NCI-H345 (cell line): Measurements from ENCODE around the gene FAM209B.
"Not testable (repeated sequence)": the region's sequence is repeated elsewhere in the genome, so short reads cannot be mapped to it uniquely, and the experiment has no call there.

Experiments used
- DNase-seq: peaks from one replicate; lab custom pipeline; 2025; lab: John Stamatoyannopoulos, UW

The FAM209B gene

DNA sequence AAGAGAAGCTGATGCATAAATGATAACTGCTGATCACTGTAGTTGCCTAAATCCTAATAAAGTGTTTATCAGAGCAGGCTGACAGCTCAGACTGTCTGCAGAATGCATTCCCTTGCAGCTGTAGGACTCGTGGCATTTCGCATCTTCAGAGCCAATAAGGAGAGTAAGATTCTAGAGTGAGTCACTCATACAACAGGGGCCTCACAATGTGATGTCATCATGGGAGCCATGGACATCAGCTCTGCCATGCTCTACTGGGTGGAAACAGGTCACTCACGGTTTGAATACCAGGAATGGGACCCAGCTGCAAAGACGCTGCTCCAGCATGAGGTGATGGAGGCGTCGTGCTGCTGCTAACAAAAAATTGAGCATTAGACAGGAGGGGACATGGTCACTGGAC lies 7.4 kb downstream of the FAM209B start:
- DNase-seq = no peak

DNA sequence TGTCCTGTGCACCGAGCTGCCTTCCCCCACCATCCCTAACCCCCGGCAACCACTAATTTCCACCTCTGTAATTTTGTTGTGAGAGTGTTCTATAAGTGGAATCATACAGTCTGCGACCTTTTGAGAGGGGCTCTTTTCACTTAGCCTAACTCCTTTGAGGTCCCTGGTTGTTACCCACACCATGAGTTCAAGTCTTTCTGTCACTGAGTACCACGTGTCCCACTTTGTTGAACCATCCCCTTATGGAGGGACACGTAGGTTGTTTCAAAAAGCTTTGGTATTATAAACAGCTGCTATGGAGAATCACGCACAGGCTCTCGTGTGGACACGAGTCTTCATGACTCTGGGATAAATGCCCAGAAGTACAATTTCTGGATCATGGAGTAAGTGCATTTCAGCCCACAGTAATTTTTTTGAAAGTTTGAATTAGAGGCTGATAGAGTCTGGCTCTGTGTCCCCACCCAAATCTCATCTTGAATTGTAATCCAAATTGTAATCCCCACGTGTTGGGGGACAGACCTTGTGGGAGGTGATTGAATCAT lies 9.5 kb downstream of the FAM209B start:
- DNase-seq = no peak

DNA sequence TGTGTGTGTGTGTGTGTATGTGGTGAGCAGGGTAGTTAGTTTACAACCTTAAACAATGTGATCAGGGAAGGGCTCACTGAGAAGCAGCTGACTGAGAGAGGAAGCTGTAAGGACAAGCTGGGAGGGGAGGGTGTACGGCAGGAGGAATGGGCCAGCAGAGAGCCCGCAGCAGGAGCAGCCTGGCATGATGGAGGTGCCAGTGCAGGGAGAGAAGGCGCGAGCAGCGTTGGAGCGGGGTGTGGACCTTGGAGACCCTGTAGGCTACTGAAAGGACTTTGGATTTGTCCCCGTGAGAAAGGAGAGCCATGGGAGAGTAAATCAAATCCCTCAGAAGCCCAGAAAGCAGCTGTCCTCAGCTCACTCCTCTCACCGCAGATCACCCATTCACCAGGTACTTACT lies 18.5 kb downstream of the FAM209B start:
- DNase-seq = no peak

DNA sequence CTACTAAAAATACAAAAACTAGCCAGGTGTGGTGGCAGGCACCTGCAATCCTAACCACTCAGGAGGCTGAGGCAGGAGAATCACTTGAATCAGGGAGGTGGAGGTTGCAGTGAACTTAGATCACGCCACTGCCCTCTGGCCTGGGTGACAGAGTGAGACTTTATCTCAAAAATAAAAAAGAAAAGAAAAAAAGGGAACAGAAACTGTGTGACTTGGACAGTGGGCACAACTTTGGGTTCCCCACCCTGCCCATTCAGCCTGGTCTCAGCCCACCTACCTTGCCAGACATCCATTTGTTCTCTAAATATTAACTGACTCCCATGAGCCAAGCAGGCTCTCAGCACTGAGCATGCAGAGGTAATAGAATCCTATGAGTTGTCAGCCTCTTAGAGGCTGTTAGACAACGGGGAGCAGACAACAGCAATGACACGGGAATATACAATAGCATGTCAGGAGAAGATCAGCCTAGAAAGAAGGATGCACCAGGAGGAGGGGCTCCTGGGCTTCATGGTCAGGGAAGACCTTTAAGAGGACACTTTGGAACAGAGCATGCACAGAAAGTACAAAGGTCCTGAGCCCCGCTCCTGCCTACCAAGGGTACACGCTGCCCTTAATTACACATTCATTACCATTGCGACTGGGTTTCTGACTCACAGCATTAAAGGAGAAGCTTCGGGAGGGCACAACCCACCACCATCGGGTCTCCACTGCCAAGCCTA lies 20.0 kb downstream of the FAM209B start:
- DNase-seq = peak; percentile 35

DNA sequence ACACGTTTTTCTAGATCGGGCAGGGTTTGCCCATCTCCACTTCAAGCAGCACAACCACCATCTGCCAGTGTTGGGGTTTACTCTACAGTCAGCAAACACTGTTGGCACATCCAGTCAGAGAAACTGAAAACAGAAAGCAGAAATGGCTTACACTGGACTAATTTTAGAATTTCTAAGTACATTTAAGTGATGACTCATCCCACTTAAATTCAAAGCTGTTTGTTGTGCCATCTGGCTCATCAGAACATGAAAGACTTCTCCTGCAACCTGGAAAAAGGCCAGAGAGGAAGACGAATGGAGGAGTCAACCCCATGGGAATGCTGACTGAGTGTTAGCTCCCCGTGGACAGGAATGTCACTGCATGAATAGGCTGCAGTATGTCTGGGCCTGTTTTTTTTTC lies 21.8 kb downstream of the FAM209B start:
- peak; percentile 99 for DNase-seq

DNA sequence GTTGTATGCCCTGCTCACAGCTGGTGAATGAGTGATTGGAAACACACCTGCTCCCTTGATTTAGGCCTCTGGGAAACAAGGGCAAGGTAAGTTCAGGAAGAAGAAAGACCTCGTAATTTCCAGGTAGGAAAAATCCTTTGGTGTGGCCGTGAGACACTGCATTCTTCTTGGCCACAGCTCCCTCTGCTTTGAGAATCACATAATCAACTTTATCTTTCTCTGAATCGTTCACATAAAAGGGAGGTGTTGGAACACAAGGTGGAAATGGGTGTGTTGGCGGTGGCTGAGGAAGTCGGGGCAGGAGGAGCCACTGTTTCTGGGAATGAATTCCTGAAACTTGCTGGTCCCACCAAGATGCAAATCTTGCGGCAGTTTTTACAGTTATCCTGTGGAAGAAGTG lies 25.9 kb downstream of the FAM209B start:
- DNase-seq = no peak

DNA sequence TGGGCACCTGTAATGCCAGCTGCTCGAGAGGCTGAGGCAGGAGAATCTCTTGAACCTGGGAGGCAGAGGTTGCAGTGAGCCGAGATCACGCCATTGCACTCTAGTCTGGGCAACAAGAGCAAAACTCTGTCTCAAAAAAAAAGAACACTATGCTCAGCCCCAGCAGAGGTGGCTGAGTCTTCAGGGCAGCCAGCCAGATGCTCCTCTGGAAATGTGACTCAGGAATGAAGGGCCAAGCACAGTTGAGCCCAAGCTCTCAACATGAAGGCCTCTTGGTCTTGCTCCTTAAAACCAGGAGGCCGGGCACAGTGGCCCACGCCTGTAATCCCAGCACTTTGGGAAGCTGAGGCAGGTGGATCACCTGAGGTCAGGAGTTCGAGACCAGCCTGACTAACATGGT lies 31.5 kb downstream of the FAM209B start:
- not testable (repeated sequence) for DNase-seq

DNA sequence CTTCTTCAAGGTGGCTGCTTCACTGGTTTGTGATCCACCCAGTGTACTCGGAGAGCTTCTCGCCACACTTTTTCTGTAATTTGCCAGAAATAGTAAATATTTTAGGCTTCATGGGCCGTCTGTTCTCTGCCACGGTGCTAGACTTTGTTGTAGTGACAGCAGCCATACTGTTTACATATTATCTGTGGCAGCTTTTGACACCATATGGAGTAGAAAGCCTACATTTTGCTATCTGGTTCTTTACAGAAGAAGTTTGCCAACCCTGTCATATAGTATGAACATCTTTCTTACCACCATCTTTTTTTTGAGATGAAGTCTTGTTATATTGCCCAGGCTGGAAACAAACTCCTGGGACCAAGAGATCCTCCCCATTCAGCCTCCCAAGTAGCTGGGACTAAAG lies 32.5 kb downstream of the FAM209B start:
- DNase-seq = no peak

DNA sequence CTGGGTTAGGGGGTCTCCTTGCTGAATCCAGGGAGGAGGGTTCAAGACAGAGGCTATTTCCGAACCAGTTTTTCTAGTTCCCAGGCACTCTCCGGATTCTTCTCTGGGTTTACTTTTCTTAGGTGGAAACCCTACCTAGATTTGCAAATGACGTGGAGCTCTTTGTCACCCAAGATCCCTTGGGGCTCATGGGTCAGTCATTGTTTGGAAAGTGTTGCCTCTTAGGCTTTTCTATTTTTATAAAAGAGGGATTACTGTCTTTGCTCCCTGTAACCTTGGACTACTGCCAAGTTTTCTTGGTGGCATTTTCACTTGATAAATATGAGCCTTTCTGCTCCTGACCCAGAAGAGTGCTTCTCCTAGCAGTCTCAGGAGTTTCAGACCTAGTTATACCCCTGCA lies 33.6 kb downstream of the FAM209B start:
- DNase-seq = peak; percentile 77

DNA sequence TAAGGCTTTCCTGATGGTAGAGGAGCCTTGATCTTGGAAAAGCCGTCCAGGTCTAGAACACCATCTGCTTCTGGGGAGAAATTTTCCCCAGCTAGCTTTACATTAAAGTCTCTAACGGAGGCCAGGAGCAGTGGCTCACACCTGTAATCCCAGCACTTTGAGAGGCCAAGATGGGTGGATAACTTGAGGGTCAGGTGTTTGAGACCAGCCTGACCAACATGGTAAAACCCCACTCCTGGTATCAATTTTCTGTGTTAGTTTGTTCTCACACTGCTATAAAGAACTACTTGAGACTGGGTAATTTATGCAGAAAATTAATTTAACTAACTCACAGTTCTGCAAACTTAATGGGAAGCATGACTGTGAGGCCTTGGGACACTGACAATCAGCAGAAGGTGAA lies 37.8 kb downstream of the FAM209B start:
- DNase-seq = no peak

DNA sequence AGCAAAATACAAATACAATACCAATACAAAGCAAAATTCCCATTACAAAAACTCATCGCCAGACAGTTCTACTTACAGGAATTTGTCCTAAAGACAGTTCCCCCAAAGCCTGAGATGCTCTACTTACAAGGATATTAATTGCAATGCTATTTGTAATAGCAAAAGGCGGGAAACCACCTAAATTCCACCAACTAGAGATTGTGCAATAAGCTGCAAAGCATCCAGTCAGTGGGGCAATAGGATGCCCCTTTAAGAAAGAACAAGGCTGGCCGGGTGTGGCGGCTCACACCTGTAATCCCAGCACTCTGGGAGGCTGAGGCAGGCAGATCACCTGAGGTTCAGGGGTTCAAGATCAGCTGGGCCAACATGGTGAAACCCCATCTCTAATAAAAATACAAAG lies 39.1 kb downstream of the FAM209B start:
- no peak for DNase-seq

DNA sequence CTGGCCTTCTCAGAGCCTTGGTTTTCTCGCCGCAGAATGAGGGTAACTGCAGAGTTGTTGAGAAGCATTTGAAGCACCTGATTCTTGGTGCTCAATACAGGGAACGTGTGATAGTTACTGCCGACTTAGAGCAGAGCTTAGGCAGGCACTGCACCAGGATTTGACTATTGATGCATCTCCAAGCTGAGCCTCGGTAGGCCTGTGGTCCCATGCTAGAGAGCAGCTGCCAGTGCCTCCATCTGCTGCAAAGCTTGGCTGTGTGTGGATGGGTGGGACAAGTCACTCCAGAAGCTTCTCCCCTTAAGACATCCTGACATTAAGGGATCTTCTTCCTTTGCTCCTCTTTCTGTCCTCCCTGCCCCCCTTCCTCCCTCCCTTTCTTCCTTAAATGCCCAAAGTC lies 40.9 kb downstream of the FAM209B start:
- no peak for DNase-seq

DNA sequence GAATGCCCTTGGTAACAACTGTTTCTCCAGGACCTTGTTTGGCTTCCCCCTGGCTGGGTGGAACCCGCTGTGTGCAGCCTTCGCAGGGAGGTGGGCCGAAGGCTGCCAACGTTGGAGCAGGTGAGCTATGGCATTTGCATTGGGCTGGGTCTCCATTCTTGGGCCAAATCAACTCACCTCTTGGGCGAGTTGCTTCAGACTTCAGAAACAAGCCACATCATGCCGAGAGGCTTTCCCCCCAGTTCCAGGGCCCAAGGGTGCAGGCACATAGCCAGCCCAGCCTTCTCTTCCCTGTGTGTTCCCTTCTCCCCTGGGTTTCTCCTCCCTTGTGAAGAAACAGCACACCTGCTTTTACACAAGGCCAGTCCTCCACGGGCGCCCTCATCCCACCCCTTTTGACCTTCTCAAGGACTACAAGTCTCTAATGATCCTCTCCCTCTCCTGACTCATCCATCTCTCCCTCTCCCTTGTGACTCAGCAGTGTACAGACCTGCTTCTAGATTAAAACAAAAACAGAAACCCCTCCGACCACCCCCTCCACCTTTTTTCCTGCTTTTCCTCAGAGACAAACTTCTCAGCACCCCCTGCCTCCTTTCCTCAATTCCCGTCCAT lies 41.6 kb downstream of the FAM209B start:
- DNase-seq = no peak

DNA sequence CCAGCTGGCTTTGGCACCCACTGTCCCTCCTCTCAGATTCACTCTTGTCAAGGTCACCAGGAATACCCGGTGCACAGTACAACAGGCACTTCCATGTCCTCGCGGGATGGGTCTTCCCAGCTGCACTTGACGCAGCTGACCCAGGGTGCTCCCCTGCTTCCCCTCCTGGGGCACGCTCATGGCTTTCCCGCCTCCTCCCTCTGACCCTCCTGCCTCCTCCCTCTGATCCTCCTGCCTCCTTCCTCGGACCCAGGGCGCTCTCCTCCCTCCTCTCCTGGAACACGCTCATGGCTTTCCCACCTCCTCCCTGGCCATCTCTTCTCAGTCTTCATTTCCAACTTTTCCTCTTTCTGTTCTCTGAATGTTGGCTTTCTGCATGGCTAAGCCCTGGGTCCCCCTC lies 42.1 kb downstream of the FAM209B start:
- no peak for DNase-seq

DNA sequence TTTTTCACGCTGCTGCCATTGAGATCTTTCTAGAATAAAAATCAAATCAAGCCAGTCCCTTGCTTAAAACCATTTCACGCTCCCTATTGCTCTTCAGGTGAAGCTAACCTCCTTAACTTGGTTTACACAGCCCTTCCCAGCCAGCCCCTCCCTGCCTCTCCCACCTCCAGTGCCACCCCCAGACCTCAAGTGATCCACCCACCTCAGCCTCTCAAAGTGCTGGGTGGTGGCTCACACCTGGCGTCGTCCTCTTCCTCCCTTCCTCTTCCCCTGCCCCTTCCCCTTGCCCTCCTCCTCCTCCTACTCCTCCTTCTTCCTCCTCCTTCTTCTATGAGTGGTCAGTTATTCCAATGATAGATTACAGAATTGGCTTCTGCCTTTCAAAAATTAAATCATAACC lies 42.9 kb downstream of the FAM209B start:
- no peak for DNase-seq

DNA sequence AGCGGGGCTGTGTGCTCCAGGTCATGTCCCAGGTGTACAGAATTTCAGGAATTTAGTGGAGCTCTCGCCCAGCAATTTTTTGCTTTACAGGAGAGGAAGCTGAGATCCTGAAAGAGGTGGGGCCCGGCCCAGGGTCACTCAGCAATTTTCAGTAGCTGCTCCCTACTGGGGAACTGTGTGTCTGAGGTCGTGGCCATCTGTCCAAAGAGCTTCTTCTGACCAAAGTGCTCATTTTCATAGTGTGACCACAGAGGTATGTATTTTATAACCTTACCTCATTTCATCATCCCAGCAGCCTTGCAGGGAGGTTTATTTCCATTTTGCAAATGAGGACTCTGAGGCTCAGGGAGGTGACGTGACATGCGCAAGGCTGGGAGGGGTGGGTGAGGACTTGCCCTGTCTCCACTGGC lies 46.3 kb downstream of the FAM209B start:
- no peak for DNase-seq

DNA sequence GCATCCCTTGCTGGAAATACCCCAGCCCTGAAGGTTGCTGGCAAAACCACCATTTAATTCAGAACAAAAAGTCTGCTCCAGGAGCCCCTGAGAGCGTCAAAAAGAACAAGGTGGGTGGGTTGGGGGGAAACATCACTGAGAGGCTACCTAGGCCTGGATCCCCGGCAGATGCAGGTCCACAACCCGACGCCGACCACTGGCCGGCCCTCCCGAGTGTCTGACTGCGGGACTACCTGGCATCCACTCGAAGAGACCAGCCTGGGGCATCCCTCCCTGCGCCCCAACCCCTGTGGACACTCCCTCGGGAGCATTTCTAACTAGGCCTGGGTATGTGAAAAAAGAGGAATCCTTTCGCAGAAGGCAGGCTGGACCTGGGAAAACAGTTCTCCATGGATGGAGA lies 47.2 kb downstream of the FAM209B start:
- DNase-seq = no peak

DNA sequence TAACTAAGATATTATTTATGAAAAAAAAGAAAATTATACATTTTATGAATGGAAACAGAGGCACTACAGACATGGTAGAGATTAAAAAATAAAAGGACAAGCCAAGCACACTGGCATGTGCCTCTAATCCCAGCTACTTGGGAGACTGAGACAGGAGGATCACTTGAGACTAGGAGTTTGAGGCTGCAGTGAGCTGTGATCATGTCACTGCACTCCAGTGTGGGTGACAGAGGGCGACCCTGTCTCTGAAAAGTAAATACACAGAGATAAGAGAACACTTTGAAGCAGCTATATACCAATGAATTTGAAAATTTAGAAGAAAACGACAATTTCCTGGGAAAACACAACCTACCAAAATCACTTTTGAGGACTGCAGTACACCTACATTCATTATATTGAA lies 48.7 kb downstream of the FAM209B start:
- no peak for DNase-seq

DNA sequence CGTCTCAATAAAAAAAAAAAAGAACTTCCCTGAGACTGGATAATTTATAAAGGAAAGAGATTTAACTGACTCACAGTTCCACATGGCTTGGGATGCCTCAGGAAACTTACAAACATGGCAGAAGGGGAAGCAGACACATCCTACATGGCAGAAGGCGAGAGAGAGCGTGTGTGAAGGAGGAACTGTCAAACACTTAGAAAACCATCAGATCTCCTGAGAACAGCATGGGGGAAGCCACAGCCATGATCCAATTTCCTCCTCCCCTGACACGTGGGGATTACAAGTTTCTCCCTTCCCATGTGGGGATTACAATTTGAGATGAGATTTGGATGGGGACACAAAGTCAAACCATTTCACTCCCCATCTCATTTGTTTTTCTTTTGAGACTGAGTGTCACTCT lies 49.5 kb downstream of the FAM209B start:
- DNase-seq = no peak

DNA sequence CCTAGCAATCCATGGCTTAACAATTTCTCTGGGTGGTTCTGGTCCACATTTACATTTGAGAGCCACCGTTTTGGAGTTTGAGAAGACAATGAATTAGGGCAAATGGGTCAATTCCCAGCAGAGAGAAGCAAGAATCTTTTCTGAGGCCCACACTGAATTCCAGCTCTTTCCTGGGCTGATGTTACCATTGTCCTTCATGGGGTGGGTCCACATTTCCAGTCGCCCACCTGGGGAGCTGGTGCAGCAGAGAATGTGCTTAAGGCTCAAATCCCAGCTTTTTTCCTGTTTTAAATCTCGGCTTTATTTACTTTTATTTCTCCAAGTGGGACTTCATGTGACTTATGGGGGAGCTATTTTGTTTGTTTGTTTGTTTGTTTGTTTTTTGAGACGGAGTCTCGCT lies 51.9 kb downstream of the FAM209B start:
- no peak for DNase-seq
